ENCODE measurements around the gene USP13. TPM values are rescaled to one million over a fixed set of nuclear protein-coding genes. Genes with fewer than 3 reads are reported as not detected.

USP13 gene
- total RNA-seq, 1 donor from 2014 or later = 13.3 TPM

- DNase-seq = no peak
Observed at GRCh38 chr3:179801856-179802255, 149.0 kb downstream of the USP13 start.

- no peak for DNase-seq
Observed at GRCh38 chr3:179806177-179806576, 153.3 kb downstream of the USP13 start.

- no peak for DNase-seq
Observed at GRCh38 chr3:179807588-179807987, 154.7 kb downstream of the USP13 start.

GRCh38 chr3:179809639-179810038 is 156.8 kb downstream of the USP13 start:
- no peak for DNase-seq

GRCh38 chr3:179811321-179812095 is 158.7 kb downstream of the USP13 start:
- peak; percentile 8 for DNase-seq

- DNase-seq = no peak
Observed at GRCh38 chr3:179812096-179812382, 159.2 kb downstream of the USP13 start.

- no peak for DNase-seq
Observed at GRCh38 chr3:179819379-179819778, 166.5 kb downstream of the USP13 start.

GRCh38 chr3:179822296-179822695 is 169.5 kb downstream of the USP13 start:
- no peak for DNase-seq

- DNase-seq = no peak
Observed at GRCh38 chr3:179825527-179826246, 172.8 kb downstream of the USP13 start.

GRCh38 chr3:179826247-179826637 is 173.4 kb downstream of the USP13 start:
- DNase-seq = no peak

- no peak for DNase-seq
Observed at GRCh38 chr3:179828738-179829137, 175.9 kb downstream of the USP13 start.

- no peak for DNase-seq
Observed at GRCh38 chr3:179829401-179829800, 176.6 kb downstream of the USP13 start.

- DNase-seq = no peak
Observed at GRCh38 chr3:179832333-179832854, 179.6 kb downstream of the USP13 start.

- no peak for DNase-seq
Observed at GRCh38 chr3:179833294-179833693, 180.5 kb downstream of the USP13 start.

GRCh38 chr3:179837374-179837773 is 184.5 kb downstream of the USP13 start:
- no peak for DNase-seq

Small RNA genes within 50 kb of the gene (small RNA-seq; reads per million reads assigned to genes)
- not detected for gene RF01210

Other genes starting within 250 kb of the USP13 start
- gene GNB4, start 201.6 kb upstream of the USP13 start, total RNA-seq = 177 TPM
- 25.0 TPM for gene ACTL6A, start 90.1 kb upstream of the USP13 start, total RNA-seq
- gene MRPL47, start 48.4 kb upstream of the USP13 start, total RNA-seq = 29.5 TPM
- gene NDUFB5, start 48.2 kb upstream of the USP13 start, total RNA-seq = 135 TPM